Measurements from ENCODE around the gene TSPO.
A peak's percentile ranks its signal among the peaks of the same experiment; 100 is the strongest.
"Not testable (repeated sequence)": the region's sequence is repeated elsewhere in the genome, so short reads cannot be mapped to it uniquely, and the experiment has no call there.

Gene TSPO

DNA sequence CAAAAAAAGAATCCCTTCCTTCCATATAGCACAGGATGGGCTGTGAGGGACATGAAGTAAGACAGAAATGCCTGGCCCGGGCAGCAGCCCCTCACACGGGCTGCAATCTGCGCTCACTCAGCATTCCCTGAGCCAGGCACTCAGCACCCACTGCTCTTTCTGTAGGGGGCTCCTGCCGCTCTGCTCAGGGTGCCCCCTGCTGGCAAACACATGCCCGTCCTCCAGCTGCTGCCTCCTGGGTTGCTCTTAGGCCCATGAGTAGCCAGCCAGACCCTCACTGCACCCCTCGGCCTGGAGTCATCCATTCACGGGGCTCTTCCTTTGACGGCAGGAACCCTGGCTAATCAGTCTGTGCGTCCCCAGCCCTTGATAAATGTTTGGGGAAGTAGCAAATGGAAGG, 15.1 kb upstream of the TSPO start:
- Histone ChIP-seq H3K4me3 (ENCODE audit: low read depth, low read length) (no peak overlapping the region), H3K4me1 (no peaks in the 10 kb centered on the region), H3K9me3 (no peaks in the 10 kb centered on the region), H3K36me3 (peaks cover 84% of the 10 kb centered on the region), H3K27me3 (no peaks in the 10 kb centered on the region)
- DNase-seq: peak; percentile 75
- peak; percentile 83 for TF ChIP-seq CTCF (IDR thresholded peaks at IDR 0.05; ENCODE audit: low read depth, low read length)

GRCh38 chr22:43136801-43137200, 14.6 kb upstream of the TSPO start:
- no peak for DNase-seq
- Histone ChIP-seq H3K9me3 (no peaks in the 10 kb centered on the region), H3K4me3 (ENCODE audit: low read depth, low read length) (no peak overlapping the region), H3K36me3 (peaks cover 80% of the 10 kb centered on the region), H3K4me1 (no peaks in the 10 kb centered on the region), H3K27me3 (no peaks in the 10 kb centered on the region)
- TF ChIP-seq CTCF (IDR thresholded peaks at IDR 0.05; ENCODE audit: low read depth, low read length): no peak

- H3K27me3 ChIP-seq: no peaks in the 10 kb centered on the region
- no peak for TF ChIP-seq CTCF (IDR thresholded peaks at IDR 0.05; ENCODE audit: low read depth, low read length)
- H3K36me3 ChIP-seq: peaks cover 26% of the 10 kb centered on the region
- peak; percentile 90 for DNase-seq
- H3K4me1 ChIP-seq: no peaks in the 10 kb centered on the region
- H3K9me3 ChIP-seq: no peaks in the 10 kb centered on the region
- peak within 1 kb of the TSS; percentile 90 for H3K4me3 ChIP-seq (ENCODE audit: low read depth, low read length)
These were observed 8.3 kb upstream of the TSPO start, which contains the start of gene MCAT for GRCh38 chr22:43142880-43143562. MCAT (minus strand) TSS chr22:43143398; CDS start chr22:43143348, 50 bp downstream.

DNA sequence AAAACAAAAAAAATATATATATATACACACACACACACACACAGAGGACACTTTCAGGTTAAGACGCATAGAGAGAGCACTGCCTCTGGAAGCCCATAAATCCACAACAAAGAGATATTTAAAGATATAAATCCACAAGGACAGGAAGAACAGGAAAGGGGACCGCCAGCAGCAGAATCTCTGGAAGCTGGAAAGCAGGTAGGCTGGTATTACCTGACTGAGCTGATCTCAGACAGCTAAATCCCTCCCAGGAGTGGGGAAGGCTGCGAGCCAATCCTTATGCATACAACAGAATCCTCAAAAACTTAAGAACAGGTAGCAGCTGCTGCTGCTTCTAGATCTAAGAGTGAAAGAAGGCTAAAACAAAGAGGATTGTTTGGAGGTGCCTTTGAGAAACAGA, 6.4 kb upstream of the TSPO start:
- Histone ChIP-seq H3K36me3 (peaks cover 13% of the 10 kb centered on the region), H3K27me3 (no peaks in the 10 kb centered on the region), H3K4me1 (no peaks in the 10 kb centered on the region), H3K9me3 (no peaks in the 10 kb centered on the region), H3K4me3 (ENCODE audit: low read depth, low read length) (no peak overlapping the region)
- no peak for DNase-seq
- no peak for TF ChIP-seq CTCF (IDR thresholded peaks at IDR 0.05; ENCODE audit: low read depth, low read length)

- not testable (repeated sequence) for H3K4me1 ChIP-seq; H3K27me3 ChIP-seq; H3K4me3 ChIP-seq (ENCODE audit: low read depth, low read length); H3K36me3 ChIP-seq; DNase-seq; H3K9me3 ChIP-seq
These were observed 6.0 kb upstream of the TSPO start for GRCh38 chr22:43145371-43145770.

- H3K9me3 ChIP-seq; DNase-seq; H3K4me1 ChIP-seq; H3K27me3 ChIP-seq; H3K4me3 ChIP-seq (ENCODE audit: low read depth, low read length); H3K36me3 ChIP-seq: not testable (repeated sequence)
These were observed 5.0 kb upstream of the TSPO start for GRCh38 chr22:43146332-43146731.

GRCh38 chr22:43147821-43148220, 3.5 kb upstream of the TSPO start:
- no peak for DNase-seq
- Histone ChIP-seq H3K4me3 (ENCODE audit: low read depth, low read length) (no peak overlapping the region), H3K36me3 (no peaks in the 10 kb centered on the region), H3K4me1 (no peaks in the 10 kb centered on the region; the same call in 1 of the 2 replicates), H3K27me3 (no peaks in the 10 kb centered on the region; the same call in 1 of the 2 replicates), H3K9me3 (no peaks in the 10 kb centered on the region)
- TF ChIP-seq CTCF (IDR thresholded peaks at IDR 0.05; ENCODE audit: low read depth, low read length): no peak
